ENCODE data around the gene ANKMY2.
A peak's percentile ranks its signal among the peaks of the same experiment; 100 is the strongest.

DNA sequence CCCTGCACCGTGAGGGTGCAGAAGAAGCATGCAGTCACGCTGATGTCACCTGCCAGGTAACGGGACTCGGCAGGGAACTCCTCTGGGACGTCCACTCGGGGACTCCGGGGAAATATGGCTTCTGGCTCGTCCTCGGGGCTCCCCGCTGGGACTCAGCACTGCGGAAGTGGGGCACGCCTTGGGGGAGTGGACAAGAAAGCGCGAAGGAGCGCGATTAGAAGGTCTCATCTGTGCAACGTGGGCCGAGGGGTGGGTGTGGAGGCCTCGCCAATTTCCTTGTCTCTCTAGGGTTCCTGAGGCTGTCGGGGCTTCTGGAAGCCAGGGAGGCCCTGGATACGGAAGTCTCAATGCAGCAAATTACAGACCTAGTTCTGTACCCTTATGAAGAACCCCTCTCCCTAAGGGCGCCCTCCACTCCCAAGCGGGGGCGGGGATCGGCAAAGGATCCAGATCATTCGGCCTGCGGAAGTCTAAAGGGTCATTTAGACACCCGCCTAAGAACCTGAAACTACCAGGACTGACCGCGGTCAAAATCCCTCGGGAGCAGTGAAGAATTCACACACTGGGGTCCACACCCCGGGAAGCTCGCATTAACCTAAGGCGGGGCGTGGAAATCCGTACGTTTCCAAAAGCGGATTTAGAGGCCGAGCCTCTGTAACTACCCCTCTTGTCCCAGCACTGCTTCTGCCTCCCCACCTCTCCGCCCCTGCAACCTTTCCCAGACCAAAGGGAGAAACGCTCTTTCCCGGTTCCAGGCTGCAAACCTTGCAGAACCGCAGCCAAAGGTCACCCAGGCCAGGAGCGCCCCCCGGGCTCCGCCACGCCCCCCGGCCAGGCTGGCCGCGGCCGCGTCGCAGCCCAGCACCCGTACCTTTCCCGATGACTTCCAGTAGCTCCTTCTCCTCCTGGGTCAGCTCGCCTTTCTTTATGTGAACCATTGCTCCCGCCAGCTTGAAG, 640 bp downstream of the ANKMY2 start:
- TF ChIP-seq CTCF (IDR thresholded peaks at IDR 0.05), result no peak
- TF ChIP-seq POLR2A (IDR thresholded peaks at IDR 0.05), result peak in 1 of 2 donors; percentile 39
